HG03097 (cell line): Measurements from ENCODE around the gene RHOBTB1.
"Not testable (repeated sequence)": the region's sequence is repeated elsewhere in the genome, so short reads cannot be mapped to it uniquely, and the experiment has no call there.

ENCODE experiments used
- ATAC-seq: cut with Tn5 transposase; IDR thresholded peaks from one replicate; pipeline ENCODE4 v1.9.1; 2021; ENCODE audit not compliant: unreplicated experiment, low FRiP score

RHOBTB1 gene

GRCh38 chr10:60908896-60909295 is 35.1 kb downstream of the RHOBTB1 start:
- ATAC-seq: no peak

- no peak for ATAC-seq
These were observed 36.0 kb downstream of the RHOBTB1 start for GRCh38 chr10:60908031-60908430.

- ATAC-seq: no peak
These were observed 36.7 kb downstream of the RHOBTB1 start for GRCh38 chr10:60907236-60907635.

- ATAC-seq: not testable (repeated sequence)
These were observed 37.2 kb downstream of the RHOBTB1 start for GRCh38 chr10:60906825-60907224.

GRCh38 chr10:60906411-60906810 is 37.6 kb downstream of the RHOBTB1 start:
- no peak for ATAC-seq

DNA sequence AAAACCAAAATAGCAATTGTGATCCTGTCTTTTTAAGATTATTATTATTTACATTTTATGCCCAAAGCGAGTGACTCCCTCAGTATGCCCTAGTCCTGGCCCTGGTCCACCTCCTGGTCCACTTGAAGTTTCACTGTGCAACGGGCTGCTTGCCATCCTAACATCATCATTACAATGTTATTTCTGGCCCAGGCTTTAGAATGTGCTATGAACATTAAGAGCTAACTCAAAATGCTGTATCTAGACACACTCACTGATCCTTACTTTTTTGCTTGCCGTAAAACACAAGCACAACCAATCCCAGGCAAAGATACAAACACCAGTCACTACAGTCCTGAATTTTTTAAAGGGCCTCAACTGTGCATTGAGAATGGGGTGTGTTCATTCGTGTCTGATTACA is 38.4 kb downstream of the RHOBTB1 start:
- no peak for ATAC-seq

GRCh38 chr10:60903096-60903495 is 40.9 kb downstream of the RHOBTB1 start:
- ATAC-seq: no peak

DNA sequence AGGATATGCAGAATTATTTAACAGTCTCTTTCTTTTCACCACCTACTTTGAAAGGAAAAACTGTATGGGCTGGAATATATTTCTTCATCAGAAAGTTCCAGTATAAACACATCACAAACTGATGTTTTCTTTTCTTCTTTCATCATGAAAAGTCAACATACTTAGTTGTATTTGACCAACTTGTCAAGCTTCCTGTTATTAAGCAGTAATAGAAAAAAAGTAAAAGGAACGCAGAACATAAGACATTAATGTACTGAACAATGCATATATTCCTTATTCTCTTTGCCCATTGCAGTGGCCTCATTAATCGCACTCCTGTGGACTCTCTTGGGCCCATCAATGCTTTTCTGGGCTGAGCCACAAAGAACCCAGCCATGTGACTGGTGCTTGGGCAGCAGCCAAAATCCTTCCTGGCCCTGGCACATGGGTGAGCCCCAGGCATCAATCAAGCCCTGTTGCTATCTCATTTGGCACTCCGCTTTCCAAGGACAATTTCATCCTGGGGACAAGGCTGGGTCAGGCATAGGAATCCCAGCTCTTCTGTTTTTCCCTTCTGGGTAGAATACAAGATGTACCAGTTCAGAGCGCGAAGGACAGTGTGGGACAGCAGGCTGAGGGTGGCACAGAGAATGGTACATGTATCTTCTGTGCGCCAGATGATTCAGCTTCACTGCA is 42.3 kb downstream of the RHOBTB1 start:
- no peak for ATAC-seq

- ATAC-seq: no peak
These were observed 44.7 kb downstream of the RHOBTB1 start for GRCh38 chr10:60899266-60899665.

DNA sequence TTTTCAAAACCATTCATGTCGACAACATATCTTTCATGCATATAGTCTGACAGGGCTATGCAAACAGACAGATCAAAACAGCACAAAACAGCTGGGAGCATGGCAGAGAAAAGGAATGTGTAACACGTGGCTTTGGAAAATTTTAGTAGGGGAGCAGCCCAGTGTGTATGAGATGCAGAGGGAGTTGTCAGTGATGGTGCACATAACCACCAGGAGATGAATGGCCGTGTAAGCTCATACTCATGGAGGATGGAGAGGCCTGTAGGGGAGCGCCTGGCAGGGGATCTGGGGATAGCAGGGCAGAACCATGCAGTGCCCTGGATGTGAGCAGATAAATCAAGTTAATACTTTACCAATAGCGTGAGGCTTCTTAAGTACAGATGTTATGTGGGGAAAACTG is 45.7 kb downstream of the RHOBTB1 start:
- no peak for ATAC-seq

DNA sequence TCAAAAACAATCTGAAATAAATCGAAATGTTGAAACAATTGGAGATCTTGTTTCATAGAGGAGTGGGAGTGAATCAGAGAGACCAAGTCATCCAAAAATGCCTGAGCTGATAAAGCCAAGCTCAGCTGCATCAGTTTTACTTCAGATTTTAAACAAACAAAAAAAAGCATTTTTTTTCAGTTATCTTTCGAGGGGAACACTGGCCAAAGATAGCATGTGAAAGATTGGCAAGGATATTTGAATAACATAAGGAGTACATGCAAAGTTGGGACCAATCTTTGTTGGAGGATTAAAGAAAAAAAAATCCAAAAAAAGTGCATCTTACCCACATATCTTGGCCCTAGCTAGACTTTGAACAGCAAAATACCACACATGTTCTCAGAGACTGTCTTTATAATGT is 47.2 kb downstream of the RHOBTB1 start:
- no peak for ATAC-seq

DNA sequence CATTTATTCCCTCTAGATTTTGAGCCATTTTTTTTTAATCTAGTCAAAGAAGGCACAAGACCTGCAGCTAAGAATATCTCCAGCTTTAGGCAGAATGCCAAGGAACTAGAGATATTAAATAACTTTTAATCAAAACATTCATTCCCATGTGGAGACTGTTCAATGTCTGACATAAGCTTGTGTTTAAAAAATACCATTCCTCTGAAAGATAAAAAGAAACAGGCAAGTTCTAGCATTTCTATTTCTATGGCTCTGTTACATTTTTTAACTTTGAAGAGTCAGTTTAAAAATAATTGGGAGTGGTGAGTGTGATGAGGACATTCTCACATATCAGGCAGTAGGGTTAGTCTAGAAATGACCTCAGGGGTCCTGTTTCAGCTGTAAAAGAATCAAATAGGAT is 48.0 kb downstream of the RHOBTB1 start:
- no peak for ATAC-seq

GRCh38 chr10:60894786-60895185 is 49.2 kb downstream of the RHOBTB1 start:
- ATAC-seq: no peak

GRCh38 chr10:60893231-60893630 is 50.8 kb downstream of the RHOBTB1 start:
- no peak for ATAC-seq

DNA sequence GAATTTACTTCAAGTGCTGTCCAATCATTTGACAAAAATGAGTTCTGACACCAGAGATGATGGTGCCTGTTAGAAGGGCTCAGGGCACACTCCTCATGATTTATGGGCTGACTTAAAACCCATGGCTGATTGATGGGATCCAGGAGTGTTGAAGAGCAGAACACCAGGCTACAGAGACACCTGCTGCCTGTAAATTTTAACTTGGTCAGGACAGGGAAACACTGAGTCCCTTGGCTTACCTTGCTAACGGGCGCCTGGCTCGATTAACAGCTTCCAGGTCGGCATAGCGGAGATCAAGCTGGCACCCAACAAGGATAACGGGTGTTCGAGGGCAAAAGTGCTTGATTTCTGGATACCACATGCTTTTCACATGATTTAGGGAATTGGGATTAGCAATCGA is 51.4 kb downstream of the RHOBTB1 start:
- no peak for ATAC-seq

DNA sequence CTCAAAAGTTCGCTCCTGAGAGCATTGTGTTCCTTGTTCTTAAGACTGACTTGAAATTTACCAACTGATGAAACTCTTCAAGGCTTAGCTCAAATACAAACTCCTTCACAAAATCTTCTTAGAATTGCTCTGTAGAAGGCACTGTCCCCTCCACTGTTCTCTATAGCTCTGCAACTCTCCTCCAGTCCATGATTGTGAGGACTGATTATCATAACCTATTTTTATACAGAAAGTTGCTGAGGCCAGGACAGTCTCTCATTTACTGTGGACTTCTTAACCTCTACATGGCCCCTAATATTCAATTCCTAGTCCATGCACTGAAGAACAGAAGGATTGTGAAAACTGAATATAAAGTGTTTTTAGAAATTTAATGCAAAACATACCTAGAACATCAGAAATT is 53.2 kb downstream of the RHOBTB1 start:
- no peak for ATAC-seq

DNA sequence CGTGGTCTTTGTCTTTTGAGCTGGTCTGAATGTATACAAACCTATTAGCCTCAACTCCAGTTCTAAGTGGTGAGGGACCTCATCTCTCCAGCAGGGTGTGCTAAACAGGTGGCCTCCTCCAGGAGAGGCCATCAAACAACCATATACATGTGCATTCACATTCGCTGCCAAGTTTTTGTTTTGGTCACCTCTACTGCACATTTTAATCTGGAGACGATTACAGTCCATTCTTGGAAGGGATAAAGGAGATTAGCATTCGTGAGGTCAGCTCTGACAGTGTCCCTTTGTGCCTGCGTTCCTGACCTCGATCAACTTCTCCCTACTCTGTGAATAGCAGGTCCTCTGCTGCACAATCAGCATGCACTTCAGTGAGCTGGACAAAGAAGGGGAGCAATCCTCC is 60.8 kb downstream of the RHOBTB1 start:
- ATAC-seq: no peak

GRCh38 chr10:60878224-60878623 is 65.8 kb downstream of the RHOBTB1 start:
- ATAC-seq: no peak

- ATAC-seq: no peak
These were observed 66.2 kb downstream of the RHOBTB1 start for GRCh38 chr10:60877777-60878120.

DNA sequence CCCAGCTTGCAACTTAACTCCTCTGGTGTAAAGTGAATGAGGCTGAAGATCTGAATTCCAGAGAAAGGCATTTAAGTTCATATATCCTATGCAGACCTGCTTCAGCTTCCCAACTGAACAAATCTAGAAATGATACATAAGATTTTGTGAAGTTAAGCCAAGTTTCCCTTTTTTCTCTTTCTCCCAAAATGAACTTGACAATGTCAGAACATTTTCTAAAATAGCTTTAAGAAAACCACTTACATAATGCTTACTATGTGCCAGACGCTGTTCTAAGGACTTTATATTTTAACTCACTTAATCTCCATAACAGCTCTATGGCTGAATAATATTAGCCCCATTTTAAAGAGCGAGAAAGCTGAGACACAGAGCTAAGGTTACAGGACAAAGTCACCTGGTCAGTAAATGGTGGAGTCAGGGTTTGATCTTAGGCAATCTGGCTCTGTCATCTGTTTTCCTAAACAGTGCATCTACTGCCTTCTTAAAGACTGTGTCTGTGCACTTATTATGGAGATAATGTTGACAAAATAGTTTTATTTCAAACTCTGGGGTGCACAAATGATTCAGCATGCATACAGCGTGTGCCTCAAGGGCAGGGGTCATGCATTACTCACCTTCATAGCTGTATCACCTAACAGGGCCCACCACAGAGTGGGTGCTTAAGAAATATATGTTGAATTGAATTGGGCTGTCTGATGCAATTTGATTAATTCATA is 66.8 kb downstream of the RHOBTB1 start:
- ATAC-seq: no peak

DNA sequence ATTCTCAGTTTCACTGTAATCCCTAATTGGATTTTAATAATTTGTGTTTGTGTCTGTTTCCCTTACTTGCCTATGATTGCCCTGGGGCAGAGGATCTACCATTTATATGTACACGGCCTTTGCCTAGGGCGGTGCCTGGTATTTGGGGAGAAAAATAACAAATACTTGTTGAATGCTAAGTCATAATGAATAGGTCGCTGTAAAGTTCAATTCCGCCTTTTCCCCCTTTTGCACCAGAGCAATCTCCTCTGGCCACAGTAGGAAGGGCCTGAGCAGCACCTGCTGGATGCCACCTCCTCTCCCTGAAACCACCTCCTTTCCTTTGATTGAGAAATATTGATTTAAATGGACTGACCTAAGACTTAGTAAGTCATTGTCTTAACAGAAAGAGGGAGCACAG is 70.2 kb downstream of the RHOBTB1 start:
- ATAC-seq: no peak

GRCh38 chr10:60872451-60872850 is 71.5 kb downstream of the RHOBTB1 start:
- no peak for ATAC-seq
